ENCODE data around the gene GPR152.

- TF ChIP-seq, protein P1, sequence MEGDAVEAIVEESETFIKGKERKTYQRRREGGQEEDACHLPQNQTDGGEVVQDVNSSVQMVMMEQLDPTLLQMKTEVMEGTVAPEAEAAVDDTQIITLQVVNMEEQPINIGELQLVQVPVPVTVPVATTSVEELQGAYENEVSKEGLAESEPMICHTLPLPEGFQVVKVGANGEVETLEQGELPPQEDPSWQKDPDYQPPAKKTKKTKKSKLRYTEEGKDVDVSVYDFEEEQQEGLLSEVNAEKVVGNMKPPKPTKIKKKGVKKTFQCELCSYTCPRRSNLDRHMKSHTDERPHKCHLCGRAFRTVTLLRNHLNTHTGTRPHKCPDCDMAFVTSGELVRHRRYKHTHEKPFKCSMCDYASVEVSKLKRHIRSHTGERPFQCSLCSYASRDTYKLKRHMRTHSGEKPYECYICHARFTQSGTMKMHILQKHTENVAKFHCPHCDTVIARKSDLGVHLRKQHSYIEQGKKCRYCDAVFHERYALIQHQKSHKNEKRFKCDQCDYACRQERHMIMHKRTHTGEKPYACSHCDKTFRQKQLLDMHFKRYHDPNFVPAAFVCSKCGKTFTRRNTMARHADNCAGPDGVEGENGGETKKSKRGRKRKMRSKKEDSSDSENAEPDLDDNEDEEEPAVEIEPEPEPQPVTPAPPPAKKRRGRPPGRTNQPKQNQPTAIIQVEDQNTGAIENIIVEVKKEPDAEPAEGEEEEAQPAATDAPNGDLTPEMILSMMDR (IDR thresholded peaks at IDR 0.05): no peak
- TF ChIP-seq POLR2A (IDR thresholded peaks at IDR 0.05): no peak
Observed at GRCh38 chr11:67493548-67494370, 41.2 kb upstream of the GPR152 start.

Measured in right lobe of liver (tissue), 4 donors.